ENCODE results near the gene SRRM1. TPM values are rescaled to one million over a fixed set of nuclear protein-coding genes. Genes with fewer than 3 reads are reported as not detected.
A peak's percentile ranks its signal among the peaks of the same experiment; 100 is the strongest.
"Not testable (repeated sequence)": the region's sequence is repeated elsewhere in the genome, so short reads cannot be mapped to it uniquely, and the experiment has no call there.

SRRM1 gene
- total RNA-seq, 4 donors from 2014 or later: 61.6 to 87.6 (median 63.6) TPM

GRCh38 chr1:24695202-24695974 is 52.3 kb downstream of the SRRM1 start:
- peak overlapping the region in 3 of 4 donors; percentile 9 to 65 (median 62) for H3K27ac ChIP-seq (replicated peaks in 1 of 4)
- no peak for TF ChIP-seq EP300 (IDR thresholded peaks at IDR 0.05)
- TF ChIP-seq POLR2AphosphoS5 (IDR thresholded peaks at IDR 0.05): no peak
- no peak for TF ChIP-seq POLR2A (IDR thresholded peaks at IDR 0.05; ENCODE audit: low read depth)
- no peak for TF ChIP-seq CTCF (IDR thresholded peaks at IDR 0.05)
- no peak for DNase-seq (ENCODE audit: extremely low spot score)
- H3K4me1 ChIP-seq: peaks cover 25 to 39% (median 35%) of the 10 kb centered on the region in 4 donors
- 80% methylated on average over 7 of the region's 7 CpGs for WGBS
- H3K4me3 ChIP-seq: no peak overlapping the region
- H3K36me3 ChIP-seq: no peaks in the 10 kb centered on the region
- intact Hi-C loops (cut with DNase I): no loop called here
- H3K27me3 ChIP-seq: no peaks in the 10 kb centered on the region
- H3K9me3 ChIP-seq: no peaks in the 10 kb centered on the region

GRCh38 chr1:24696041-24696755 is 53.1 kb downstream of the SRRM1 start:
- Histone ChIP-seq H3K4me3 (no peak overlapping the region), H3K9me3 (no peaks in the 10 kb centered on the region), H3K27ac (replicated peaks in 1 of 4) (peak overlapping the region in 2 of 4 donors; percentile 9 to 65), H3K27me3 (no peaks in the 10 kb centered on the region), H3K36me3 (no peaks in the 10 kb centered on the region), H3K4me1 (peaks cover 25 to 39% (median 35%) of the 10 kb centered on the region in 4 donors)
- TF ChIP-seq POLR2A (IDR thresholded peaks at IDR 0.05; ENCODE audit: low read depth): no peak
- no peak for TF ChIP-seq EP300 (IDR thresholded peaks at IDR 0.05)
- no peak for TF ChIP-seq CTCF (IDR thresholded peaks at IDR 0.05)
- no peak for TF ChIP-seq POLR2AphosphoS5 (IDR thresholded peaks at IDR 0.05)
- DNase-seq (ENCODE audit: extremely low spot score): no peak
- intact Hi-C loops (cut with DNase I): no loop called here
- 98% methylated on average over 5 of the region's 5 CpGs for WGBS

GRCh38 chr1:24696756-24697330 is 53.7 kb downstream of the SRRM1 start:
- intact Hi-C loops (cut with DNase I): no loop called here
- Histone ChIP-seq H3K9me3 (no peaks in the 10 kb centered on the region), H3K27me3 (no peaks in the 10 kb centered on the region), H3K4me1 (peaks cover 25 to 39% (median 35%) of the 10 kb centered on the region in 4 donors), H3K4me3 (no peak overlapping the region), H3K36me3 (no peaks in the 10 kb centered on the region), H3K27ac (replicated peaks in 1 of 4) (no peak overlapping the region)
- no peak for TF ChIP-seq POLR2A (IDR thresholded peaks at IDR 0.05; ENCODE audit: low read depth)
- no peak for TF ChIP-seq POLR2AphosphoS5 (IDR thresholded peaks at IDR 0.05)
- TF ChIP-seq EP300 (IDR thresholded peaks at IDR 0.05): no peak
- no peak for TF ChIP-seq CTCF (IDR thresholded peaks at IDR 0.05)
- no peak for DNase-seq (ENCODE audit: extremely low spot score)
- 97% methylated on average over 15 of the region's 15 CpGs for WGBS

GRCh38 chr1:24697453-24698001 is 54.4 kb downstream of the SRRM1 start:
- DNase-seq (ENCODE audit: extremely low spot score); intact Hi-C loops (cut with DNase I): not testable (repeated sequence)
- WGBS: over 99% methylated on average over 7 of the region's 7 CpGs

DNA sequence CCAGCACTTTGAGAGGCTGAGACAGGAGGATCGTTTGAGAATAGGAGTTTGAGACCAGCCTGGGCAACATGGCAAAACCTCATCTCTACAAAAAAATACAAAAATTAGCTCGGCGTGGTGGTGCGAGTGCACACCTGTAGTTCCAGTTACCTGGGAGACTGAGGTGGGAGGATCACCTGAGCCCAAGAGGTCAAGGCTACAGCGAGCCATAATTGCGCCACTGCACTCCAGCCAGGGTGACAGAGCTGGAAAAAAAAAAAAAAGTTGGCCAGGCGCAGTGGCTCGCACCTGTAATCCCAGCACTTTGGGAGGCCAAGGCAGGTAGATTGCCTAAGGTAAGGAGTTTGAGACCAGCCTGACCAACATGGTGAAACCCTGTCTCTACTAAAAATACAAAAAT is 55.2 kb downstream of the SRRM1 start:
- H3K4me3 ChIP-seq; H3K9me3 ChIP-seq; H3K27me3 ChIP-seq; H3K27ac ChIP-seq (replicated peaks in 1 of 4); H3K36me3 ChIP-seq; DNase-seq (ENCODE audit: extremely low spot score); intact Hi-C loops (cut with DNase I): not testable (repeated sequence)
- WGBS: 96% methylated on average over 8 of the region's 8 CpGs
- H3K4me1 ChIP-seq: peaks cover 25 to 30% (median 28%) of the 10 kb centered on the region in 4 donors

More at GRCh38 chr1:24697453-24698001, 54.4 kb downstream of the SRRM1 start:
- H3K27me3 ChIP-seq; H3K4me3 ChIP-seq; H3K9me3 ChIP-seq; H3K27ac ChIP-seq (replicated peaks in 1 of 4); H3K36me3 ChIP-seq: not testable (repeated sequence)
- peaks cover 25 to 37% (median 35%) of the 10 kb centered on the region in 4 donors for H3K4me1 ChIP-seq

All from esophagus muscularis mucosa (tissue), 4 donors.